HCT116 (cell line): ENCODE data around the gene NFIC. TPM values are rescaled to one million over a fixed set of nuclear protein-coding genes. Genes with fewer than 3 reads are reported as not detected.

Experiments used
- ATAC-seq: fragments of 200-7000 bp; cut with Tn5 transposase; 2 replicates; pipeline ENCODE4 v1.9.1; 2020; ENCODE audit warnings: mild to moderate bottlenecking, moderate library complexity
- BruUV-seq: library from RNA; stranded (reverse); fragments of 400-500 nt; replicated peaks from 2 replicates; lab custom pipeline; 2021; lab: Mats Ljungman, UMichigan
- CTCF ChIA-PET: fragments of 300-600 bp; sonication (Branson Sonifier 250); formaldehyde crosslinking; loops from one replicate; lab custom pipeline; 2021; ENCODE audit warnings: antibody characterized with exemption; lab: Charles Lee
- POLR2A ChIA-PET: fragments of 300-600, 350-600 bp; sonication (Branson Sonifier 250); formaldehyde crosslinking; loops from one replicate; lab custom pipeline; 2021; ENCODE audit warnings: antibody characterized with exemption; lab: Charles Lee
- RAD21 ChIA-PET, 2 experiments: fragments of 300-600 bp; sonication (Branson Sonifier 250); formaldehyde crosslinking; loops; one replicate each; lab custom pipeline; 2023; ENCODE audit warnings: low total read pairs in 2 of 2; ENCODE audit not compliant: uncharacterized antibody in 2 of 2, unreplicated experiment in 2 of 2, low non-redundant PET in 1 of 2; lab: Charles Lee
- DNase-seq: peaks from one replicate; pipeline ENCODE4 v3.0.0-alpha.2; 2010; ENCODE audit warnings: low read depth, low spot score
- H2AFZ ChIP-seq: fragments of 200-600 bp; shearing (Covaris generic), sonication (generic); 2 replicates; pipeline ENCODE4 v1.6.1; 2017; ENCODE audit warnings: low read depth, mixed run types, mixed read lengths, antibody characterized with exemption, low read length; ENCODE audit not compliant: poor library complexity, severe bottlenecking
- H3K27ac ChIP-seq: 2 replicates; pipeline ENCODE4 v1.5.1; 2012; ENCODE audit warnings: low read depth, low read length
- H3K27me3 ChIP-seq: fragments of 200-600 bp; sonication (generic); 2 replicates; pipeline ENCODE4 v1.6.1; 2016; ENCODE audit warnings: mixed run types, low read length, mixed read lengths; ENCODE audit not compliant: insufficient read depth
- H3K36me3 ChIP-seq, 2 experiments: fragments of 200-500 bp in 1 of 2; fragments of 200-600 bp in 1 of 2; sonication (Bioruptor generic) in 1 of 2; sonication (generic) in 1 of 2; 2 replicates each; pipeline versions ENCODE4 v1.5.1 to v1.6.1; 2014 to 2016; ENCODE audit warnings: low read length in 2 of 2, inconsistent platforms in 1 of 2, mixed read lengths in 1 of 2, mixed run types in 1 of 2; ENCODE audit not compliant: insufficient read depth in 2 of 2, control insufficient read depth in 1 of 2
- H3K4me1 ChIP-seq, 2 experiments: fragments of 200-600 bp in 1 of 2; sonication (generic) in 1 of 2; 2 replicates each; pipeline versions ENCODE4 v1.5.1 to v1.6.1; 2012 to 2017; ENCODE audit warnings: low read length in 2 of 2, inconsistent platforms in 1 of 2, mild to moderate bottlenecking in 1 of 2, mixed read lengths in 1 of 2, mixed run types in 1 of 2, moderate library complexity in 1 of 2; ENCODE audit not compliant: insufficient read depth in 2 of 2, control insufficient read depth in 1 of 2
- H3K4me2 ChIP-seq: fragments of 200-600 bp; sonication (generic); 2 replicates; pipeline ENCODE4 v1.6.1; 2017; ENCODE audit warnings: mixed run types, low read length, mixed read lengths
- H3K4me3 ChIP-seq, 2 experiments: fragments of 200-600 bp in 1 of 2; sonication (generic) in 1 of 2; replicated peaks in 1 of 2; 2 replicates each; pipeline ENCODE4 v1.5.1; 2011 to 2016; ENCODE audit warnings: low read length in 2 of 2, control low read depth in 1 of 2, low read depth in 1 of 2, mild to moderate bottlenecking in 1 of 2, mixed read lengths in 1 of 2, mixed run types in 1 of 2
- H3K79me2 ChIP-seq: fragments of 200-600 bp; sonication (generic); 2 replicates; pipeline ENCODE4 v1.6.1; 2017; ENCODE audit warnings: mild to moderate bottlenecking, mixed run types, low read length, moderate library complexity, mixed read lengths; ENCODE audit not compliant: insufficient read depth
- H3K9ac ChIP-seq: fragments of 200-600 bp; sonication (generic); 2 replicates; pipeline ENCODE4 v1.6.1; 2016; ENCODE audit warnings: low read length, mixed read lengths
- H3K9me2 ChIP-seq: fragments of 200-600 bp; sonication (generic), shearing (Covaris generic); 2 replicates; pipeline ENCODE4 v1.6.1; 2017; ENCODE audit warnings: mixed run types, mild to moderate bottlenecking, moderate library complexity; ENCODE audit not compliant: insufficient read depth
- H3K9me3 ChIP-seq, 2 experiments: fragments of 200-500 bp in 1 of 2; fragments of 200-600 bp in 1 of 2; sonication (Bioruptor generic) in 1 of 2; sonication (generic) in 1 of 2; 2 replicates each; pipeline ENCODE4 v1.6.1; 2014 to 2017; ENCODE audit warnings: low read length in 2 of 2, mixed read lengths in 2 of 2, inconsistent platforms in 1 of 2, low read depth in 1 of 2, mild to moderate bottlenecking in 1 of 2, mixed run types in 1 of 2, moderate library complexity in 1 of 2; ENCODE audit not compliant: control insufficient read depth in 1 of 2, insufficient read depth in 1 of 2
- H4K20me1 ChIP-seq: fragments of 200-600 bp; sonication (generic), shearing (Covaris generic); 2 replicates; pipeline ENCODE4 v1.6.1; 2017; ENCODE audit warnings: mixed run types, mild to moderate bottlenecking, moderate library complexity; ENCODE audit not compliant: insufficient read depth
- CBX3 ChIP-seq: IDR thresholded peaks from 2 replicates; pipeline ENCODE4 v1.6.1; 2012; ENCODE audit warnings: low read depth
- ELF1 ChIP-seq: IDR thresholded peaks from 2 replicates; pipeline ENCODE4 v1.6.1; 2012; ENCODE audit warnings: low read depth, borderline replicate concordance
- EZH2 ChIP-seq: fragments of 200-600 bp; sonication (generic); IDR thresholded peaks from 2 replicates; pipeline ENCODE4 v1.6.1; 2017; ENCODE audit warnings: antibody characterized with exemption, mixed run types
- EZH2phosphoT487 ChIP-seq: fragments of 200-600 bp; IDR thresholded peaks from 2 replicates; pipeline ENCODE4 v1.6.1; 2018; ENCODE audit warnings: antibody characterized with exemption, borderline replicate concordance
- FOSL1 ChIP-seq: IDR thresholded peaks from 2 replicates; pipeline ENCODE4 v1.6.1; 2012; ENCODE audit warnings: low read depth
- JUND ChIP-seq: IDR thresholded peaks from 2 replicates; pipeline ENCODE4 v1.6.1; 2012
- MAX ChIP-seq: IDR thresholded peaks from 2 replicates; pipeline ENCODE4 v1.6.1; 2012
- POLR2AphosphoS5 ChIP-seq: IDR thresholded peaks from 2 replicates; pipeline ENCODE4 v1.6.1; 2011; ENCODE audit warnings: mild to moderate bottlenecking, low read depth, low read length, moderate library complexity
- SIN3A ChIP-seq: IDR thresholded peaks from 2 replicates; pipeline ENCODE4 v1.6.1; 2012; ENCODE audit warnings: low read depth
- ZFX ChIP-seq: fragments of 450-650 bp; IDR thresholded peaks from 2 replicates; pipeline ENCODE4 v1.6.1; 2017
- intact Hi-C: fragments of 100-400 bp; cut with micrococcal nuclease; formaldehyde crosslinking; loops from 2 replicates; pipeline ENCODE4 v1.10.0; 2022
- total RNA-seq: library from RNA; stranded (reverse); gene quantifications from one replicate; pipeline ENCODE4 v1.2.1, GENCODE V29; 2021; ENCODE audit not compliant: unreplicated experiment

NFIC gene
- total RNA-seq, 1 experiment from 2014 or later = 116 TPM

- TF ChIP-seq EZH2phosphoT487 (no peak), FOSL1 (no peak), SIN3A (no peak), MAX (no peak), POLR2AphosphoS5 (no peak), CBX3 (no peak), ELF1 (no peak), JUND (no peak), ZFX (no peak)
- TF ChIP-seq, all 23 proteins: peak for 0
Observed at GRCh38 chr19:3480383-3481091, 114.2 kb downstream of the NFIC start, which contains the start of gene SMIM24 (continued).

DNA sequence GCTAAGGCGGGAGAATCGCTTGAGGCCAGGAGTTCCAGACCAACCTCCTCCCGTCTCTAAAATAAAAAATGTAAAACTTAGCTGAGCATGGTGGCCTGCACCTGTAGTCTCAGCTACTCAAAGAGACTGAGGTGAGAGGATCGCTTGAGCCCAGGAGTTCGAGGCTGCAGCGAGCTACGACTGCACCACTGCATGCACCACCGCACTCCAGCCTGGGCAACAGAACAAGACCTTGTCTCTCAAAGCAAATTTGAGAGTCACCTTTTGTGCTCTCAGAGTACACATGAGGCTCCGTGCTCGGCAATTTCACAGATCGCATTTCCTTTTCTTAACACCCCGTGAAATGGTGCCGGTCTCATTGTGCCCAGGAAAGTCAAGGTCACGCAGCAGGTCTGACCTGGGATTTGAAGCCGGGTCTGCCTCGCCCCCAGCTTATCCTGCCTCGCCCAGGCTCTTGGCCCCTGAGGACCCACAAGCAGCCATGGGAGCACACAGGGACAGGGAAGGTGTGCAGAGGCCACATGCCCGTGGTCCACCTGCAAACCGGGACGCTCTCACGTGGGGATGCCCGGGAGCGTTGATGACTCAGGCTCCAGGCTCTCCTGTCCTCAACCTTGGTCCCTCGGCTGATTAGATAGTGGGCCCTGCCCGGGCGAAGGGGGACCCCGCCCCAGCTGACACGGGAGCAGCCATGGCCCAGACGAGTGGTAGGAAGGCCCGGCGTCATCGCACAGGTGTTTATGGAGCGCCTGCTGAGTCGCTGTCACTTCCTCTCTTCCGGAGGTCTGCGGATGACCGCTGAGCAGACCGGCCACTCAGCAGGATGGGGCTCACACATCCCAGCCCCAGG lies 115.1 kb downstream of the NFIC start:
- no peaks in the 10 kb centered on the region for H3K79me2 ChIP-seq
- no peaks in the 10 kb centered on the region for H3K36me3 ChIP-seq
- intact Hi-C loops = no loop called here
- no peak overlapping the region for H3K9ac ChIP-seq
- H3K4me2 ChIP-seq = no peak overlapping the region
- no peaks in the 10 kb centered on the region for H3K9me2 ChIP-seq
- POLR2A ChIA-PET = no interaction called here
- RAD21 ChIA-PET = no interaction called here
- CTCF ChIA-PET = interaction anchor here (2.3 kb wide), 1 partner anchor 177 kb away, joined by 6 read pairs; no protein-coding TSS in a partner anchor
- no TSS peak for BruUV-seq
- ATAC-seq = no peak
- H3K4me1 ChIP-seq = peaks cover 0 to 7% of the 10 kb centered on the region in 2 experiments; a peak in 2 of 4 replicates
- H3K27ac ChIP-seq = no peak overlapping the region
- H3K27me3 ChIP-seq = no peaks in the 10 kb centered on the region
- H3K4me3 ChIP-seq = no peak overlapping the region
- TF ChIP-seq EZH2 = no peak
- no peaks in the 10 kb centered on the region for H4K20me1 ChIP-seq
- H3K9me3 ChIP-seq = no peaks in the 10 kb centered on the region
- no peak for DNase-seq
- no peak overlapping the region for H2AFZ ChIP-seq
